ENCODE results near the gene AFAP1L1. TPM values are rescaled to one million over a fixed set of nuclear protein-coding genes. Genes with fewer than 3 reads are reported as not detected.
A peak's percentile ranks its signal among the peaks of the same experiment; 100 is the strongest.

Gene AFAP1L1
- total RNA-seq, 1 donor = 1.1 TPM

GRCh38 chr5:149357370-149358293 is 86.0 kb downstream of the AFAP1L1 start, which contains the start of gene PCYOX1L:
PCYOX1L (plus strand) TSS chr5:149358046; CDS start chr5:149358069, 23 bp downstream.
- H2AFZ ChIP-seq (ENCODE audit: low read length) = peak within 1 kb of the TSS; percentile 79
- H3K27me3 ChIP-seq (ENCODE audit: insufficient read depth, low read length) = no peaks in the 10 kb centered on the region
- TF ChIP-seq, protein P1, sequence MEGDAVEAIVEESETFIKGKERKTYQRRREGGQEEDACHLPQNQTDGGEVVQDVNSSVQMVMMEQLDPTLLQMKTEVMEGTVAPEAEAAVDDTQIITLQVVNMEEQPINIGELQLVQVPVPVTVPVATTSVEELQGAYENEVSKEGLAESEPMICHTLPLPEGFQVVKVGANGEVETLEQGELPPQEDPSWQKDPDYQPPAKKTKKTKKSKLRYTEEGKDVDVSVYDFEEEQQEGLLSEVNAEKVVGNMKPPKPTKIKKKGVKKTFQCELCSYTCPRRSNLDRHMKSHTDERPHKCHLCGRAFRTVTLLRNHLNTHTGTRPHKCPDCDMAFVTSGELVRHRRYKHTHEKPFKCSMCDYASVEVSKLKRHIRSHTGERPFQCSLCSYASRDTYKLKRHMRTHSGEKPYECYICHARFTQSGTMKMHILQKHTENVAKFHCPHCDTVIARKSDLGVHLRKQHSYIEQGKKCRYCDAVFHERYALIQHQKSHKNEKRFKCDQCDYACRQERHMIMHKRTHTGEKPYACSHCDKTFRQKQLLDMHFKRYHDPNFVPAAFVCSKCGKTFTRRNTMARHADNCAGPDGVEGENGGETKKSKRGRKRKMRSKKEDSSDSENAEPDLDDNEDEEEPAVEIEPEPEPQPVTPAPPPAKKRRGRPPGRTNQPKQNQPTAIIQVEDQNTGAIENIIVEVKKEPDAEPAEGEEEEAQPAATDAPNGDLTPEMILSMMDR (IDR thresholded peaks at IDR 0.05; ENCODE audit: extremely low read depth, low read depth, low read length) = no peak
- no peaks in the 10 kb centered on the region for H3K9me3 ChIP-seq (ENCODE audit: low read depth, low read length)
- peaks cover 9% of the 10 kb centered on the region for H3K36me3 ChIP-seq (ENCODE audit: insufficient read depth, low read length)
- H4K20me1 ChIP-seq (ENCODE audit: insufficient read depth, low read length) = no peaks in the 10 kb centered on the region
- peak within 1 kb of the TSS; percentile 92 for H3K4me2 ChIP-seq (ENCODE audit: insufficient read depth, low read length)
- peak within 1 kb of the TSS; percentile 87 for H3K4me3 ChIP-seq (ENCODE audit: insufficient read depth, low read length)
- peak within 1 kb of the TSS; percentile 38 for H3K27ac ChIP-seq (ENCODE audit: low read depth, low read length)
- DNase-seq (ENCODE audit: insufficient read length, low spot score, missing footprints) = peak; percentile 99
- no peaks in the 10 kb centered on the region for H3K79me2 ChIP-seq (ENCODE audit: insufficient read depth, low read length)
- H3K4me1 ChIP-seq (ENCODE audit: insufficient read depth, low read length) = peaks cover 13% of the 10 kb centered on the region

GRCh38 chr5:149358294-149358651 is 86.6 kb downstream of the AFAP1L1 start:
- Histone ChIP-seq H3K4me2 (ENCODE audit: insufficient read depth, low read length) (peak overlapping the region; percentile 92), H3K27ac (ENCODE audit: low read depth, low read length) (peak overlapping the region; percentile 38), H3K4me1 (ENCODE audit: insufficient read depth, low read length) (peaks cover 13% of the 10 kb centered on the region), H3K36me3 (ENCODE audit: insufficient read depth, low read length) (peaks cover 4% of the 10 kb centered on the region), H3K27me3 (ENCODE audit: insufficient read depth, low read length) (no peaks in the 10 kb centered on the region), H2AFZ (ENCODE audit: low read length) (peak overlapping the region; percentile 79), H3K79me2 (ENCODE audit: insufficient read depth, low read length) (no peaks in the 10 kb centered on the region), H3K9me3 (ENCODE audit: low read depth, low read length) (no peaks in the 10 kb centered on the region), H3K4me3 (ENCODE audit: insufficient read depth, low read length) (peak overlapping the region; percentile 87), H4K20me1 (ENCODE audit: insufficient read depth, low read length) (no peaks in the 10 kb centered on the region)
- TF ChIP-seq, protein P1 (IDR thresholded peaks at IDR 0.05; ENCODE audit: extremely low read depth, low read depth, low read length) = no peak
- DNase-seq (ENCODE audit: insufficient read length, low spot score, missing footprints) = peak; percentile 87

DNA sequence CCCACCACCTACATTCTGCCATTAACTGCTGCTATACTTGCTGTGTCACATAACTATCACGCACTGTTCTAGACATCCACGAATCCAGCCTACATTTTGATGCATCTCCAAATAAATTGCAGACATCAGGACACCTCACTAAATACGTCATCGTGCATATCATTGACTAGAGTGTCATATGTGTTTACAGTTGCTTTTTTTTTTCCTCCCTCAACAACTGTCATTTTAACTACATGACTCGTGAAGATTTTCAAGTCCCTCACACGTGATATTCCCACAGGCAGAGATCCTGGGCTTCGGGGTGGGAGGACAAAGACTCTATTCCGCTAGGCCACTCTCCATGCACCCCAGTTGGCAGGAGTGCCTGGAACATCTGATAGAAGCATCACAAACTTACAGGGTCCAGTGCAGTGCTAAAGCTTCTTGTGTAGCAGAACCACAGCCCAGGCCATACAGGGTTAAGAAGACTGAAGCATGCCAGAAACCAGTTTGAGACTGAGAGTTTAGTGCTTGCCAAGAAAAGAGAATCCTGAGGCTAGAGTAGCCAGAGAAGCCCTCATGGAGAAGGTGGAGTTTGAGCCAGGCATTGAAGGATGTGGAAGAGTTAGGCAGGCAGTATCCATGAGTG is 87.3 kb downstream of the AFAP1L1 start:
- Histone ChIP-seq H3K27ac (ENCODE audit: low read depth, low read length) (no peak overlapping the region), H3K4me2 (ENCODE audit: insufficient read depth, low read length) (peak overlapping the region; percentile 92), H3K79me2 (ENCODE audit: insufficient read depth, low read length) (no peaks in the 10 kb centered on the region), H3K36me3 (ENCODE audit: insufficient read depth, low read length) (peaks cover 3% of the 10 kb centered on the region), H3K27me3 (ENCODE audit: insufficient read depth, low read length) (no peaks in the 10 kb centered on the region), H3K4me3 (ENCODE audit: insufficient read depth, low read length) (no peak overlapping the region), H3K9me3 (ENCODE audit: low read depth, low read length) (no peaks in the 10 kb centered on the region), H2AFZ (ENCODE audit: low read length) (peak overlapping the region; percentile 79), H4K20me1 (ENCODE audit: insufficient read depth, low read length) (no peaks in the 10 kb centered on the region), H3K4me1 (ENCODE audit: insufficient read depth, low read length) (peaks cover 13% of the 10 kb centered on the region)
- TF ChIP-seq, protein P1 (IDR thresholded peaks at IDR 0.05; ENCODE audit: extremely low read depth, low read depth, low read length) = no peak
- no peak for DNase-seq (ENCODE audit: insufficient read length, low spot score, missing footprints)

DNA sequence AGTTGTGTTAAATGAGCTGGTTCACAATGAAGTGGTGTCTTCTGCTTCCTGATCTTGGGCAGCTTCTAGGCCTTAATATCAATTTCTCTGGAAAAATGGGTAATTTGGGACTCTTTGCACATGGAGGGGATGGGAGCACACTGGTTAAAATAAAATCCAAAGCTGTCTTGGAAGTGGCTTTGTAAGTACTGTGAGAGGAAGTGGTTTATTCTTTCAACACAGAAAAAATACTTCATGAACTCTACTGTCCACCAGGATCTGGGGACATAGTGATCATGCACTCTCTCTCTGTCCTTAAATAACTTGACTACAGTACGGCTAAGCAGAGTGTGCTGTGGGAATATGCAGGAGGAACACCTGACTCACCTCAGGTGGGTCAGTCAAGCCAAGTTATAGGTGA is 88.6 kb downstream of the AFAP1L1 start:
- H3K27me3 ChIP-seq (ENCODE audit: insufficient read depth, low read length) = no peaks in the 10 kb centered on the region
- H3K79me2 ChIP-seq (ENCODE audit: insufficient read depth, low read length) = no peaks in the 10 kb centered on the region
- no peaks in the 10 kb centered on the region for H3K9me3 ChIP-seq (ENCODE audit: low read depth, low read length)
- H3K4me1 ChIP-seq (ENCODE audit: insufficient read depth, low read length) = peaks cover 13% of the 10 kb centered on the region
- H3K27ac ChIP-seq (ENCODE audit: low read depth, low read length) = no peak overlapping the region
- TF ChIP-seq, protein P1 (IDR thresholded peaks at IDR 0.05; ENCODE audit: extremely low read depth, low read depth, low read length) = no peak
- H4K20me1 ChIP-seq (ENCODE audit: insufficient read depth, low read length) = no peaks in the 10 kb centered on the region
- no peak overlapping the region for H2AFZ ChIP-seq (ENCODE audit: low read length)
- H3K4me2 ChIP-seq (ENCODE audit: insufficient read depth, low read length) = no peak overlapping the region
- DNase-seq (ENCODE audit: insufficient read length, low spot score, missing footprints) = no peak
- no peaks in the 10 kb centered on the region for H3K36me3 ChIP-seq (ENCODE audit: insufficient read depth, low read length)
- H3K4me3 ChIP-seq (ENCODE audit: insufficient read depth, low read length) = no peak overlapping the region
